Stimulated activated CD8-positive, alpha-beta memory T cell treated with anti-CD3 and anti-CD28 coated beads, Interleukin-15, amount 100 ng/mL, for 1 hour (primary cell): ENCODE measurements around the gene ASIC4.

ENCODE experiments used
- DNase-seq: peaks from one replicate; pipeline ENCODE4 v3.0.0-alpha.2; 2020; ENCODE audit warnings: low read depth

The ASIC4 gene

GRCh38 chr2:219553463-219553963 is 39.2 kb downstream of the ASIC4 start:
- DNase-seq = no peak

GRCh38 chr2:219554350-219554749 is 40.1 kb downstream of the ASIC4 start:
- no peak for DNase-seq

- no peak for DNase-seq
These were observed 41.7 kb downstream of the ASIC4 start for GRCh38 chr2:219555956-219556355.

GRCh38 chr2:219556413-219556812 is 42.1 kb downstream of the ASIC4 start:
- no peak for DNase-seq

- DNase-seq = no peak
These were observed 43.0 kb downstream of the ASIC4 start for GRCh38 chr2:219557320-219557719.

GRCh38 chr2:219557791-219558785 is 43.8 kb downstream of the ASIC4 start:
- DNase-seq = no peak

- no peak for DNase-seq
These were observed 45.1 kb downstream of the ASIC4 start for GRCh38 chr2:219559156-219559915.

GRCh38 chr2:219560037-219560892 is 46.0 kb downstream of the ASIC4 start:
- no peak for DNase-seq

GRCh38 chr2:219560893-219561178 is 46.6 kb downstream of the ASIC4 start:
- no peak for DNase-seq

GRCh38 chr2:219561179-219562048 is 47.1 kb downstream of the ASIC4 start:
- no peak for DNase-seq

- DNase-seq = no peak
These were observed 48.1 kb downstream of the ASIC4 start for GRCh38 chr2:219562049-219563020.

GRCh38 chr2:219563271-219563928 is 49.1 kb downstream of the ASIC4 start:
- DNase-seq = no peak

GRCh38 chr2:219565130-219566080 is 51.1 kb downstream of the ASIC4 start:
- no peak for DNase-seq

GRCh38 chr2:219566640-219567039 is 52.4 kb downstream of the ASIC4 start:
- no peak for DNase-seq

- DNase-seq = no peak
These were observed 52.8 kb downstream of the ASIC4 start for GRCh38 chr2:219567131-219567530.

- DNase-seq = no peak
These were observed 53.6 kb downstream of the ASIC4 start for GRCh38 chr2:219567791-219568361.

GRCh38 chr2:219569041-219569440 is 54.8 kb downstream of the ASIC4 start:
- DNase-seq = no peak

- no peak for DNase-seq
These were observed 55.4 kb downstream of the ASIC4 start for GRCh38 chr2:219569635-219570034.
